ENCODE data around the gene OR6X1.

Gene OR6X1, protein sequence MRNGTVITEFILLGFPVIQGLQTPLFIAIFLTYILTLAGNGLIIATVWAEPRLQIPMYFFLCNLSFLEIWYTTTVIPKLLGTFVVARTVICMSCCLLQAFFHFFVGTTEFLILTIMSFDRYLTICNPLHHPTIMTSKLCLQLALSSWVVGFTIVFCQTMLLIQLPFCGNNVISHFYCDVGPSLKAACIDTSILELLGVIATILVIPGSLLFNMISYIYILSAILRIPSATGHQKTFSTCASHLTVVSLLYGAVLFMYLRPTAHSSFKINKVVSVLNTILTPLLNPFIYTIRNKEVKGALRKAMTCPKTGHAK

DNA sequence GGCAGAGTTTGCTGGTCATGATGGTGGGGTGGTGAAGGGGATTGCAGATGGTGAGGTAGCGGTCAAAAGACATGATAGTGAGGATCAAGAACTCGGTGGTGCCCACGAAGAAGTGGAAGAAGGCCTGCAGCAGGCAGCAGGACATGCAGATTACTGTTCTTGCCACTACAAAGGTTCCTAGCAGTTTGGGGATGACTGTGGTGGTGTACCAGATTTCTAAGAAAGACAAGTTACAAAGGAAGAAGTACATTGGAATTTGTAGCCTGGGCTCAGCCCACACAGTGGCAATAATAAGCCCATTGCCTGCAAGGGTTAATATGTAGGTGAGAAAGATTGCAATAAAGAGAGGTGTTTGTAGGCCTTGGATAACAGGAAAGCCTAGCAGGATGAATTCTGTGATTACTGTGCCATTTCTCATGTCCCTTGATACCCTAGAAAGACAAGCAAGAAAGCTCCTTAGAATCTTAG, at the start of gene OR6X1:
OR6X1 (minus strand) TSS at position 418 of the 468 bp plus-strand sequence; CDS start at position 418, 0 bp downstream.
- Mint-ChIP-seq H3K4me3 (no peak within 1 kb of the TSS), H3K27ac (no peak within 1 kb of the TSS)

DNA sequence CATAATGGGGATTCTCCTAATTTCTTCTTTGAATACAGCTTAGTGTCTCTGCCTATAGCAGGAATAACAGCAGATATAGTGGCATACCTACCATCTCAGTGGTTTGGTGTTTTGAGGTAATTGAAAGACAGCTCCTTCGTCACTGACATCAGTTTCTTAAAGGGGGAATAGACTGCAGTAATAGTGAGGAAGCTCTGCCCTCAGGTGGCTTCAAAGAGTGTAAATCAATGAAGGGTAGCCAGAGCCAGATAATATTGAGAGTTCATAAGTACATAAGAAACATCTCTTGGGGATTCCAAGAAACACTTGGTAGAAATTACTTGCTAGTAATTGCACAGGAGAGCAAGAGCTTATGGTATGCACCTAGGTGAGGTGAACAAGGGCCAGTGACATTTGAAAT, 47.4 kb upstream of the OR6X1 start:
- no peaks in the 10 kb centered on the region for H3K36me3 Mint-ChIP-seq (ENCODE audit: low read depth)
- no peak overlapping the region for H3K27ac Mint-ChIP-seq
- TF ChIP-seq, protein P1, sequence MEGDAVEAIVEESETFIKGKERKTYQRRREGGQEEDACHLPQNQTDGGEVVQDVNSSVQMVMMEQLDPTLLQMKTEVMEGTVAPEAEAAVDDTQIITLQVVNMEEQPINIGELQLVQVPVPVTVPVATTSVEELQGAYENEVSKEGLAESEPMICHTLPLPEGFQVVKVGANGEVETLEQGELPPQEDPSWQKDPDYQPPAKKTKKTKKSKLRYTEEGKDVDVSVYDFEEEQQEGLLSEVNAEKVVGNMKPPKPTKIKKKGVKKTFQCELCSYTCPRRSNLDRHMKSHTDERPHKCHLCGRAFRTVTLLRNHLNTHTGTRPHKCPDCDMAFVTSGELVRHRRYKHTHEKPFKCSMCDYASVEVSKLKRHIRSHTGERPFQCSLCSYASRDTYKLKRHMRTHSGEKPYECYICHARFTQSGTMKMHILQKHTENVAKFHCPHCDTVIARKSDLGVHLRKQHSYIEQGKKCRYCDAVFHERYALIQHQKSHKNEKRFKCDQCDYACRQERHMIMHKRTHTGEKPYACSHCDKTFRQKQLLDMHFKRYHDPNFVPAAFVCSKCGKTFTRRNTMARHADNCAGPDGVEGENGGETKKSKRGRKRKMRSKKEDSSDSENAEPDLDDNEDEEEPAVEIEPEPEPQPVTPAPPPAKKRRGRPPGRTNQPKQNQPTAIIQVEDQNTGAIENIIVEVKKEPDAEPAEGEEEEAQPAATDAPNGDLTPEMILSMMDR (IDR thresholded peaks at IDR 0.05; ENCODE audit: unreplicated experiment in 3 of 3) = no peak
- no peaks in the 10 kb centered on the region for H3K9me3 Mint-ChIP-seq
- H3K4me1 Mint-ChIP-seq = peaks cover 23% of the 10 kb centered on the region
- no peaks in the 10 kb centered on the region for H3K27me3 Mint-ChIP-seq (ENCODE audit: low read depth)
- no peak overlapping the region for H3K4me3 Mint-ChIP-seq

More for the DNA sequence above, at the start of gene OR6X1:
- Mint-ChIP-seq H3K4me1 (no peaks in the 10 kb centered on the region), H3K36me3 (ENCODE audit: low read depth) (no peaks in the 10 kb centered on the region), H3K9me3 (no peaks in the 10 kb centered on the region), H3K27me3 (ENCODE audit: low read depth) (peaks cover 5% of the 10 kb centered on the region)
- TF ChIP-seq, protein P1 (IDR thresholded peaks at IDR 0.05; ENCODE audit: unreplicated experiment in 3 of 3) = no peak

DNA sequence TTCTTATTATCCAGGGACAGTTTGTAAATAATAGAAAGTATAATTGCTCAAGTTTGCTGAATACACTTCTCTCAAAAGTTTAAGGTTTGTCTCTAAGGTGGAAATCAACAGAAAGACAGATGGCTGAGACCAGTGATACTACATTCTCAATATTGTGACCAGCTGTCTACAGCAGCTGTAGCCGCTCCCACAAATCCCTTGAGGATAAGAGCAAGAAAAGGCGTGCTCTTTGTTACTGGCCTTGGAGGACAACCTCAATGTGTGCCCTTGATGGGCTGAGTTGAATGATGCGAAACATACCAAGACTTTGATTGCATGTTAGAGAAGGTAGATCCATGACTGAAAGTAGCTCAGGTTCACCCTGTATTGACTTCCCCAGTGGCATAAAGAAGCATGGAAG, 45.7 kb upstream of the OR6X1 start:
- TF ChIP-seq, protein P1 (IDR thresholded peaks at IDR 0.05; ENCODE audit: unreplicated experiment in 3 of 3) = no peak
- H3K9me3 Mint-ChIP-seq = peaks cover 5% of the 10 kb centered on the region
- H3K27me3 Mint-ChIP-seq (ENCODE audit: low read depth) = no peaks in the 10 kb centered on the region
- H3K4me1 Mint-ChIP-seq = peaks cover 25% of the 10 kb centered on the region
- H3K27ac Mint-ChIP-seq = peak overlapping the region; percentile 74 to 80 (median 75)
- no peaks in the 10 kb centered on the region for H3K36me3 Mint-ChIP-seq (ENCODE audit: low read depth)
- peak overlapping the region in 1 of 3 experiments; percentile 19 for H3K4me3 Mint-ChIP-seq

DNA sequence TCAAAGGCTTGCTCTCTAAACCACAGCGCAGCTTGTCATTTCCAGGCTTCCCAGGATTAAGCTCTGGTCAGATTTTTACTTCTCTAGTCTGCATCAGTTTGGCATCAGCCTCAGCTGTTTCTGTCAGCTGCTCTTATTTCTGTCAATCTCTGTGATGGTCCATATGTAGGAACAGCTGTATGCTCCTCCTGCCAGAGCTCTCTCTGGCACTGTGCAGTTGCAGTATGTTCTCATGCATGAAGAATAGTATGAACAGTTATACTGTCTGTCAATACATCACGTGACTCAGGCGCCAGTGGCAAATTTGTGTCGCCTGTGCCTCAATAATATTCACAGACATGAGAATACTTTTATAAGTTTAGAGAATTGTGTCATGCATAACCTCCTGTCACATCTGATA, 45.1 kb upstream of the OR6X1 start:
- TF ChIP-seq, protein P1 (IDR thresholded peaks at IDR 0.05; ENCODE audit: unreplicated experiment in 3 of 3) = no peak
- peak overlapping the region in 2 of 3 experiments; percentile 68 to 75 for H3K27ac Mint-ChIP-seq
- H3K4me1 Mint-ChIP-seq = peaks cover 25% of the 10 kb centered on the region
- H3K36me3 Mint-ChIP-seq (ENCODE audit: low read depth) = no peaks in the 10 kb centered on the region
- H3K9me3 Mint-ChIP-seq = peaks cover 9% of the 10 kb centered on the region
- no peak overlapping the region for H3K4me3 Mint-ChIP-seq
- no peaks in the 10 kb centered on the region for H3K27me3 Mint-ChIP-seq (ENCODE audit: low read depth)

DNA sequence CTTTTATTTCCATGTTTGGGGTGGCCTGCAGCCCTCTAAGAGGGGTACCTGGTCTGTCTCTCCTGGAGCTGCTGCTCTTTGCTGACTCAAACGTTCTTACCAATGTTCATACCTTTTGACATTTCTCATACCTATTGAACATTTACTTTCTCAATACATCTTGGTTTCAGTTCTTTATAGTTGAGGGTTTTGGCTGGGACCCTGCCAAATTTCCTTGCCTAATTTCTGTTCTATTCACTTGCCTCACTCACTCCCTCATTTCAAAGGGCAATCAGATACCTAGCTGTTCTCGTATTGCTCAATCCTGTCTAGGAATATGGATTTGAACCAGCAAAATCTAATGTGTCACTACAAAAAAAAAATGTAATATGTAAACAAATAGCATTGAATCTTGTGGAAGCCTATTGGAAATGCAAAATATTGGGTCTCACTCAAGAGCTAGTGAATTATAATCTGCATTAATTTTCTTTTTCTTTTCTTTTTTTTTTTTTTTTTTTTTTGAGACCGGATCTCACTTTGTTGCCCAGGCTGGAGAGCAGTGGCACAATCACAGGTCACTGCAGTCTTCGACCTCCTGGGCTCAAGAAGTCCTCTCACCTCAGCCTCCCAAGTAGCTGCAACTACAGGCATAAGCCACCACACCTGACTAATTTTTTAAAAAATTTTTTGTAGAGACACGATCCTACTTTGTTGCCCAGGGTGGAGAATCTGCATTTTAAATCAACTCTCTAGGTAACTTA, 44.4 kb upstream of the OR6X1 start:
- peak overlapping the region in 1 of 3 experiments; percentile 75 for H3K27ac Mint-ChIP-seq
- H3K36me3 Mint-ChIP-seq (ENCODE audit: low read depth) = no peaks in the 10 kb centered on the region
- H3K27me3 Mint-ChIP-seq (ENCODE audit: low read depth) = no peaks in the 10 kb centered on the region
- no peak overlapping the region for H3K4me3 Mint-ChIP-seq
- TF ChIP-seq, protein P1 (IDR thresholded peaks at IDR 0.05; ENCODE audit: unreplicated experiment in 3 of 3) = no peak
- H3K4me1 Mint-ChIP-seq = peaks cover 25% of the 10 kb centered on the region
- H3K9me3 Mint-ChIP-seq = peaks cover 9% of the 10 kb centered on the region

Data from nephron (organoid).